Coronary artery (tissue), 2 donors: Measurements from ENCODE around the gene TMEM273.

ENCODE experiments used
- DNase-seq: peaks from one replicate; pipeline ENCODE4 v3.0.0-alpha.2; 2017; ENCODE audit warnings: low spot score
- H3K27ac ChIP-seq, 2 donors: fragments of 200-600 bp; sonication (generic); one replicate each; pipeline ENCODE4 v1.5.1; 2016 to 2019
- H3K4me3 ChIP-seq: fragments of 200-600 bp; sonication (generic); 2 replicates; pipeline ENCODE4 v1.5.1; 2016; ENCODE audit warnings: mild to moderate bottlenecking, moderate library complexity
- CTCF ChIP-seq: fragments of 200-600 bp; sonication (generic); IDR thresholded peaks from one replicate; pipeline ENCODE4 v1.5.1; 2019; ENCODE audit warnings: antibody characterized with exemption

The TMEM273 gene

GRCh38 chr10:49173201-49173772, 14.9 kb downstream of the TMEM273 start:
- Histone ChIP-seq H3K4me3 (no peak overlapping the region), H3K27ac (no peak overlapping the region)
- no peak for TF ChIP-seq CTCF
- DNase-seq, result no peak

GRCh38 chr10:49172777-49173132, 15.4 kb downstream of the TMEM273 start:
- no peak overlapping the region for H3K4me3 ChIP-seq
- H3K27ac ChIP-seq, result no peak overlapping the region
- TF ChIP-seq CTCF, result no peak
- no peak for DNase-seq

- H3K4me3 ChIP-seq, result no peak overlapping the region
- no peak for TF ChIP-seq CTCF
- no peak overlapping the region for H3K27ac ChIP-seq
- DNase-seq, result no peak
These were observed 16.0 kb downstream of the TMEM273 start for GRCh38 chr10:49172061-49172776.

- H3K4me3 ChIP-seq, result no peak overlapping the region
- no peak for TF ChIP-seq CTCF
- DNase-seq, result no peak
- no peak overlapping the region for H3K27ac ChIP-seq
These were observed 16.7 kb downstream of the TMEM273 start for GRCh38 chr10:49171326-49172060.

- DNase-seq, result no peak
- Histone ChIP-seq H3K27ac (no peak overlapping the region), H3K4me3 (no peak overlapping the region)
- no peak for TF ChIP-seq CTCF
These were observed 17.4 kb downstream of the TMEM273 start for GRCh38 chr10:49170632-49171325.

GRCh38 chr10:49169776-49170175, 18.4 kb downstream of the TMEM273 start:
- TF ChIP-seq CTCF, result no peak
- no peak overlapping the region for H3K27ac ChIP-seq
- DNase-seq, result no peak
- no peak overlapping the region for H3K4me3 ChIP-seq
